Dendritic cell treated with granulocyte-macrophage colony-stimulating factor and Interleukin-4, amounts not matched to agents 40 ng/mL and 50 ng/mL, for 4 days (primary cell): ENCODE measurements around the gene ERICH6.

Source experiments
- H3K27ac Mint-ChIP-seq: one replicate; pipeline ENCODE4 v1.8.0; 2022; ENCODE audit warnings: mild to moderate bottlenecking, mixed read lengths
- H3K27me3 Mint-ChIP-seq: one replicate; pipeline ENCODE4 v1.8.0; 2022; ENCODE audit warnings: mild to moderate bottlenecking, mixed read lengths
- H3K36me3 Mint-ChIP-seq: one replicate; pipeline ENCODE4 v1.8.0; 2022; ENCODE audit warnings: low read depth, mixed read lengths
- H3K4me1 Mint-ChIP-seq: one replicate; pipeline ENCODE4 v1.8.0; 2022; ENCODE audit warnings: low read depth, mixed read lengths
- H3K4me3 Mint-ChIP-seq: one replicate; pipeline ENCODE4 v1.8.0; 2022; ENCODE audit warnings: mild to moderate bottlenecking, moderate library complexity, mixed read lengths
- H3K9me3 Mint-ChIP-seq: one replicate; pipeline ENCODE4 v1.8.0; 2022; ENCODE audit warnings: mixed read lengths
- intact Hi-C: fragments of 100-400 bp; cut with micrococcal nuclease; formaldehyde crosslinking; loops from one replicate; pipeline ENCODE4 v1.15.0; 2022

Gene ERICH6

DNA sequence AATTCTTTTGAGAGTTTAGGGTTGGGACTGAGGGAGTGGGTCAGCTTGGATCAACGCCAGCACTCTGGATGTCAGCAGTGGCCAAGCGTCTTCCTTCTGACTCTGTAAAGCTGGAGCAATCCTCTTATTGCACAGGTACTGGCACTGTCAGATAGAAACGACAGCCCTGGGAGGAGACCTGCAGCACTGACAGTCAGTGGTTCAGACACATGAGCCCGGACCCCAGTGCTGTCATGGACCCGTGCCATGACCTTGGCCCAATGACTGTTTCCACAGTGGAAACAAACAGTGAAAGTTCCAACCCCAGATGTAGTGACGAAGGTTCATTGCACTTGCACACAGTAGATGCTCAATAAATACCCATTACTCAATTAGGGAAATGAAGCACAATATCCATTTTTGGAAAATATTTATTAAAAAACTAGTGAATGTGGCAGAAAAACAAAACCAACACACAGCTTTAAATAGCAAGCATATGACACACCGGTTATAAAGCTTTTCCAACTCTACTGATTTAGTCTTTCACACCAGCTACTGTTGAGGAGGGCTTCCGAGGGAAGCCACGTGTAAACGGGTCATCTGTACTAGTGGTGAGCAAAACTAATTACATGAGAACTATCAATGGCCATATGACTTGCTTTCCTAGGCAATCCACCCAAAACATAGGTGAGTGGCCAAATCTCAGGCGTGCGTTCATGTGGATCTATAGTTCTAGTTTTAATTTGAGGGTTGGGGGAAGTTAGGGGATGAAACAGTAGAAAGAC lies 37.2 kb upstream of the ERICH6 start:
- Mint-ChIP-seq H3K36me3 (peaks cover 31% of the 10 kb centered on the region), H3K27ac (no peak overlapping the region), H3K9me3 (no peaks in the 10 kb centered on the region), H3K4me3 (no peak overlapping the region), H3K4me1 (peaks cover 32% of the 10 kb centered on the region), H3K27me3 (no peaks in the 10 kb centered on the region)
- intact Hi-C loops, result no loop called here

DNA sequence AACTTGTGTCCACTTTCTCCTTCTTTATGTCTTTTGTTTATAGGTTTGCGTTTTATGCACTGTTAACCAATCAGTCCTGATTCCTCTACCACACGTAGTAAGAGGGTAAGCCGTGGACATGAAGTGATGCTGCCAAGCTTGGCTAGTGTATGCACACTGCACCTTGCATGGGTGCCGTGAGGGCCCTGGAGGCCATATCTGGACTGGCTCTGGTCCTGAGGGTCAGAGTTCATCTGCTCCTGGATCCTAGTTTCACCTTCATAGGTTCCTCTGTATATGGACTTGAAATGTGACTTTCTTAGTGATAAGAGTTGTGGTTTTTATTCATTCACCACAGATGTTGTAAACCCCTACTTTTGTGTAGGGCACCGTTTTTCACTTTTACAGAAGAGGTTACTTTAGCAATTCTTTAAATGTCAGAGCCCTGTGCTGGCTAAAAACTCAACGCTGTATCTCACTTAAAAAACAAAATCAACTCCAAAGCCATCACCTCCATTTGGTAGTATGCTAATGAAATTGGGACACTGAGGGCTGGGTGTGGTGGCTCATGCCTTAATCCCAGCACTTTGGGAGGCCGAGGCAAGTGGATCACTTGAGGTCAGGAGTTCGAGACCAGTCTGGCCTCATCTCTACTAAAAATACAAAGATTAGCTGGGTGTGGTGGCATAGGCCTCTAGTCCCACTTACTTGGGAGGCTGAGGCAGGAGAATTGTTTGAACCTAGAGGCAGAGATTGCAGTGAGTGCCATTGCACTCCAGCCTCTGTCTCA lies 36.3 kb upstream of the ERICH6 start:
- intact Hi-C loops, result no loop called here
- peaks cover 26% of the 10 kb centered on the region for H3K4me1 Mint-ChIP-seq
- H3K9me3 Mint-ChIP-seq, result no peaks in the 10 kb centered on the region
- no peaks in the 10 kb centered on the region for H3K27me3 Mint-ChIP-seq
- no peak overlapping the region for H3K4me3 Mint-ChIP-seq
- H3K27ac Mint-ChIP-seq, result peak overlapping the region; percentile 39
- peaks cover 27% of the 10 kb centered on the region for H3K36me3 Mint-ChIP-seq

DNA sequence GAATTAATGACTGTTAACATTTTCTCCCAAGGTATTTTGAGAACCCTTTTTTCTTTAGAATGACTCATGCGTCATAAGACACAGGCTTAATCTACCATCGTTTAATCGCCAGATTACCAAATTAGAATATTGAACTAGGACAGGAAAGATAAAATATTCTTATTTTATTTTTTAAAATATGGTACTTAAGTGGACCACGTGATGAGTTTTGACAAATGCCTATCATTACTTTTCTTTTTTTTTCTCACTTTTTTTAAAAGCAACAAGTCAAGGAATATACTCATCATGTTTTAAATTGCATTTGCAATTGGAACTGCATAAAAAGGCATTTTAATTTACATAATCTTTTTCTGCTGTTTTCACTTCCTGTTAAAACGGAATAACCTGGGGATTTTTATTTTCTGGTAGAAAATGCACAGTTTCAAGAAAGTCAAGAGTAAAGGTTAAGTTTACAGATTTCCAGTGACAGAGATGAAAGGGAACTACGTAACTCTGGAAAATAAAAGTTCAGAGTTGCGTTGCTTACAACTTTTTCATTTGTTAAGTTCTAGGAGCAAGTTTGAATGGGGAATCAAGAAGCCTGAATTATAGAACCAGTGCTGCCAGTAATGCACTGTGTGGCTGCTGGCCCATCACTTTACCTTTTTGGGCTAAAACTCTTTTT lies 35.6 kb upstream of the ERICH6 start:
- H3K4me3 Mint-ChIP-seq, result no peak overlapping the region
- no peaks in the 10 kb centered on the region for H3K27me3 Mint-ChIP-seq
- H3K36me3 Mint-ChIP-seq, result peaks cover 27% of the 10 kb centered on the region
- peak overlapping the region; percentile 39 for H3K27ac Mint-ChIP-seq
- intact Hi-C loops, result no loop called here
- H3K9me3 Mint-ChIP-seq, result no peaks in the 10 kb centered on the region
- H3K4me1 Mint-ChIP-seq, result peaks cover 19% of the 10 kb centered on the region

DNA sequence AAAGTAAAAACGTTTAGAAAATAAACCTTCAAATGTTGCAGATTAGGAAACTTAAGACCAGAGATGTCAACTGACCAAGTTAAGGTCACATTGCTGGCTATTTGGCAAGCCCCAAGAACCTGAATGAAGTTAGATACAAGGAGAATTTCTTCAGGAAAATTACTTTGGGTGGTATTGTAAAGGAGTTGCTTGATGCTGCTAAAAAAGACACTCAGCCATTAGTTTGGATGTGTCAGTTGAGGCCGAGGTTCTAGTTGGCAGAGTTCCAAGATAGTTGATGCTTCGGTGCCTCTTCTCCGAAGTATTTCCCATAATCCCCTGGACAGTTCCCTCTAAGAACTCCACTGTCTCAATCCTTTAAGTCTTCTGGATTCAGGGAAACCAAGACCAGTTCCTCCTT lies 35.0 kb upstream of the ERICH6 start:
- Mint-ChIP-seq H3K4me1 (peaks cover 19% of the 10 kb centered on the region), H3K4me3 (no peak overlapping the region), H3K27ac (no peak overlapping the region), H3K36me3 (peaks cover 27% of the 10 kb centered on the region), H3K27me3 (no peaks in the 10 kb centered on the region), H3K9me3 (no peaks in the 10 kb centered on the region)
- intact Hi-C loops, result no loop called here

DNA sequence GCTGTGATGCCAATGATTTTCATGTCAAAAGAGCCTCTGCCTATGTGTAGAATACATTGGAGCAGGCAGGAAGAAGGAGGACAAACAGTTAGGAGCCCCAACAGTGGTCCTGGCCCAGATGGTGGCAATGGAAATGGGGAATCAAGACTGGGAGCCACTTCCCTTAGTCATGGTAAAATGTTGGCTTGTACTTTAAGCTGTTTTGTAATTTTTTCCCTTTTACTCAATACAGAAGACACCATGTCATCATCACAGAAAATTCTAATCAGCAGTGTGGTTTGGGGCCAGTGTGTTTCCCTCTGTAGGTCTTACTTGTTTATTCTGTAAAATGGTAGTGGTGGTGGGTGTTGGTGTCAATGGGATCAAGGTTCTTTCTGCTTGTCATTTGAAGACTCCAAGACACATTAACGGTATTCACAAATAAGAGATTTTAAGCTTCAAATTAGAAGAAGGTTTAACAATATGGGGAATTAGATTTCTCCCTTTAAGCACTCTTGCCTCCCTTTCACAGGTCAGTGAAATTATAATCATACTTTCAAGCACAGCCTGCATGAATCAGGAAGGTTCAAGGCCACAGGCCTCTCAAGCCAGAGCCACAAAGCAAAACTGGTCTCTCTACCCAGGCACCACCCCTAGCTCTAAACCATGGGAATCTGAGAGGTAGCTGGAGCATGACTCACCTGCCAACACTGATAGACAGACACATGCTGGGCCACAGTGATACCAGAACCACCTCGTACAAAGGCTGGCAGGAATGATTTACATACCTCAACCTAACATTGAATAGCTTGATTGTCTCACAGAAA lies 34.4 kb upstream of the ERICH6 start:
- no peak overlapping the region for H3K27ac Mint-ChIP-seq
- H3K9me3 Mint-ChIP-seq, result no peaks in the 10 kb centered on the region
- H3K27me3 Mint-ChIP-seq, result no peaks in the 10 kb centered on the region
- intact Hi-C loops, result no loop called here
- peaks cover 27% of the 10 kb centered on the region for H3K36me3 Mint-ChIP-seq
- H3K4me3 Mint-ChIP-seq, result no peak overlapping the region
- peaks cover 19% of the 10 kb centered on the region for H3K4me1 Mint-ChIP-seq

DNA sequence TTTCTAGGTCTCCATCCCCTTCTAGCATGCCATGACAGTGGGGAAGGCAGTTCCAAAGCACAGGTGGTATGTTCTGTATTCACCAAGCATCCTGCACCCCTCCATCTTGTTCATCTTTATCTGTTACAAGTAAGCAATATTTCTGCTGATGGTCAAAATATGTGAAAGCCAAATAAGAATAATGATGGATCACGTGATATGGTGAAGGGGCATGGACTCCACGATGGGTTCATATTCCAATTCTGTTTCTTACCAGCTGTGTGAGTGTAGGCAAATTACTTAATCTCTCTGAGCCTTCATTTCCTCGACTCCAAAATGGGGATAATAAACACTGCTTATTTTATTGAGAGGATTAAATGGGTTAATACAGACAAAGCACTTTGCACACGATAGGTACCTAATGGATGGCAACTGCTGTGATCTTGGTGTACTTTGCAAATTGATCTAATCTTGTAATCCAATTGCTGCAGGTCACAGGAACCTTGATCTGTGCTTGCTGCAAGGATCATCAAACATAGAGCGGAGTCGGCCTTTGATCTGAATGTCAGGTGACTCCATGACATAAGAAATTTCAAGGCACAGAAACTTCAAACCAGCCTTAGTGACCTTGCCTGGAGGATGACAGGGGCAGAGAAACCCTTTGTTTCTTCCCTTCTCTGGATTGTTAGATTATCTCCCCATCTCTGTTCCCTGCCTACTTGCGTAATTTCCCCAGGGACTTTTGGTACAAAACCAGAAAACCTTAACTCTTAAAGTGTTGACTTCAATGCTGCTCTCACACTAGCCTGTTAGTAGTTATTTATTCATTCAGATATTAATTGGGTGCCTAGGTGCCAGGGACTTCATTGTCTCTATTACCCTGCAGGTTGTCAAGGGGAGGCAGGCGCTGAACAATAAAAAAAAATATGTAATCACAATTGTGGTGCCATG lies 33.4 kb upstream of the ERICH6 start:
- H3K4me1 Mint-ChIP-seq, result peaks cover 19% of the 10 kb centered on the region
- H3K27ac Mint-ChIP-seq, result no peak overlapping the region
- peaks cover 20% of the 10 kb centered on the region for H3K36me3 Mint-ChIP-seq
- intact Hi-C loops, result no loop called here
- no peaks in the 10 kb centered on the region for H3K27me3 Mint-ChIP-seq
- H3K9me3 Mint-ChIP-seq, result no peaks in the 10 kb centered on the region
- H3K4me3 Mint-ChIP-seq, result no peak overlapping the region

DNA sequence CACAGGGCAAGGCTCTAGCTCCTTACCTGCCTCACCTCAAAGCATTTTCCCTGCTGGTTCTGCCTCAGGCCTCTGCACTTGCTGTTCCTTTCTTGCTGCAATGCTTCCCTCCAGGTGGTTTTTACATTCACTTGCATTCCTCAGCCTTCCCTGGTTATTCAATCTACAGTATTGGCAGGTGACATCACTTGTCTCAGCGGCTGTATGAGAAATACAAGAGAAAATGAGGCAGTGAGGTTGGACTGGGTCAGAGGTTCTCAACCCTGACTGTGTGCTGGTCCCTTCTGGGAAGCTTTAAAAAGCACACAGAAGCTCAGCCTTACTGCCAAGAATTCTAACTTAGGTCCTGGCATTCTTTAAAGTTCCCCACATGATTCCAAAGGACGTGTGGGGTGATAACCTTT lies 32.6 kb upstream of the ERICH6 start:
- intact Hi-C loops, result no loop called here
- Mint-ChIP-seq H3K27me3 (no peaks in the 10 kb centered on the region), H3K27ac (no peak overlapping the region), H3K4me1 (peaks cover 19% of the 10 kb centered on the region), H3K9me3 (no peaks in the 10 kb centered on the region), H3K4me3 (no peak overlapping the region), H3K36me3 (peaks cover 12% of the 10 kb centered on the region)

DNA sequence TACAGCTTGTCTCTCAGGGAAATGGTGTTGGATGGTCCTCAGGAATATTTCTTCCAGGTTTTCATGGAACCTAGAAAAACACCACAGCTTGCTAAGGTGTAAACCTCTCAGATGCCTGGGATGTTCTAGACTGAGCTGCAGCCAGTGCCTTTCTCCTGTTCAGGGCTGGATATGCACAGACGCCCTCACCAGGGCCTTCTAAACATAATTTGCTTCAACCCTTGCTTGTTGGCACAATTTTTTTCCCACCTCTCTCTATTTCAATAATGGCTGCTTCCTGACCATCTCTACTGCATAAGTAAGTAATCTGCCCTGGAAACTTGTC lies 31.0 kb upstream of the ERICH6 start:
- peaks cover 17% of the 10 kb centered on the region for H3K4me1 Mint-ChIP-seq
- no peaks in the 10 kb centered on the region for H3K36me3 Mint-ChIP-seq
- no peak overlapping the region for H3K4me3 Mint-ChIP-seq
- intact Hi-C loops, result no loop called here
- no peaks in the 10 kb centered on the region for H3K27me3 Mint-ChIP-seq
- H3K27ac Mint-ChIP-seq, result no peak overlapping the region
- no peaks in the 10 kb centered on the region for H3K9me3 Mint-ChIP-seq

DNA sequence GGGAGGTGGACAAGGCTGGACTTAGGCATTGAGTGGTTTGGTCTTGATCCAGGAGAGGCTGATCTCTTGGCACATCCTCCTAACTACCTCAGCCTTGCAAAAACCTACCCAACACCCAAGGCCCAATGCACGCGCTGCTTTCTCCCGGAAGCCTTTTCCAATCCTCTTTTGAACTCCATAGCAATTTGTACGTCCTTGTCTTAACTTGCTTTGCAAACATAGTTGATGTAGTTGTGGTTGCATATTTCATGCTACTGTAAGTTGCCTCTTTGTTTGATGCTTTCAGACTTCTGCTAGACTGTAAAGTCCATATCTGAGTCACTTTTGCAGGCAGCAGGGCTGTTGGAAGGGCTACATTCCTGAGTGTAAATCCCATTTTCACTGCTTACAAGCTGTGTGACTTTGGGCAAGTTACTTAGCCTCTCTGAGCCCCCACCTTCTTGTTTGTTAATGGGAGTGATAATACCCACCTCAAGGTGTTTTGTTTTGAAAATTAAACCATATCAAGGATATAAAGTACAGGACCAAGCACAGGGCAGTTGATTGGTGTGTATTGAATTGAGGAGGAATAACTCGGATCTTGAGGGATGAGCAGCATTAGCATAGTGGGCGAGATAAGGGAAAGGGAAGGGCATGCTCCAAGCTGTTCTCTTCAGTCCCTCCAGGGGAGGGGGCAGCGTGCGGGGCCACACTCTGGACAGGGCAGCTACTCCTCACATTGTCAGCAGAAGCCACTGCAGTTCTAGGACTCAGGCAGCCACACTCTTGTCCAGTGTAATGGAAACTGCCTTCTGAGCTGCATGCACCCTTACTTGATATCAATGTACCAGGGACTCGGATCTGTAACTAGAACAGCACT lies 30.4 kb upstream of the ERICH6 start:
- peaks cover 12% of the 10 kb centered on the region for H3K4me1 Mint-ChIP-seq
- no peaks in the 10 kb centered on the region for H3K27me3 Mint-ChIP-seq
- no peak overlapping the region for H3K4me3 Mint-ChIP-seq
- no peak overlapping the region for H3K27ac Mint-ChIP-seq
- no peaks in the 10 kb centered on the region for H3K9me3 Mint-ChIP-seq
- no peaks in the 10 kb centered on the region for H3K36me3 Mint-ChIP-seq
- intact Hi-C loops, result no loop called here

DNA sequence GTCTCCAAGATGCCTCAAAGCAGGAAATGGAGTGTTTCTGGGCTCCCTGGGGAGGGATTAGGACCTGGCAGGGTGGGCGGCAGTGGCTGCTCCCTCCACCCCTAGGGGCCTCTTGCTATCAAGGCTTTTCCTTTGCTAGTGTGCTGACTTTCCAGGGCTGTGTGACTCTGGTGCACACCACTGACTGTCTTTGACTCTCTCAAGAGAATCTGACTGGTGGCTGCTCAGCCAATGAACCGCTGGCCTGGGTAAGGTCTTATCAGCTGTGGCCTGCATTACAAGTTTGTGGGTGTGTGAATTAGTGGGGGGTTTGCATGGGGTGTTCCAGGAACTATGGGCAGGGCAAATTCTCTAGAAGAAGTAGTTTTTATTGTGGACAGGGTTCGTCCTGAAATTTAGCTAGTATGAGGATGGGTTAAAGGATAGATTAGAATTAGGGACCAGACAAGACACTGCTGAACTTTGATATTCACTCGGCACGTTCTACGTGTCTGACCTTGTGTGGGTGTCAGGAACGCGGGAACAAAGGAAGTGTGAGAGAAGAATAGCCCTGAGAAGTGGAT lies 29.7 kb upstream of the ERICH6 start:
- peaks cover 12% of the 10 kb centered on the region for H3K4me1 Mint-ChIP-seq
- H3K27me3 Mint-ChIP-seq, result no peaks in the 10 kb centered on the region
- intact Hi-C loops, result no loop called here
- H3K36me3 Mint-ChIP-seq, result no peaks in the 10 kb centered on the region
- no peak overlapping the region for H3K27ac Mint-ChIP-seq
- no peaks in the 10 kb centered on the region for H3K9me3 Mint-ChIP-seq
- no peak overlapping the region for H3K4me3 Mint-ChIP-seq

DNA sequence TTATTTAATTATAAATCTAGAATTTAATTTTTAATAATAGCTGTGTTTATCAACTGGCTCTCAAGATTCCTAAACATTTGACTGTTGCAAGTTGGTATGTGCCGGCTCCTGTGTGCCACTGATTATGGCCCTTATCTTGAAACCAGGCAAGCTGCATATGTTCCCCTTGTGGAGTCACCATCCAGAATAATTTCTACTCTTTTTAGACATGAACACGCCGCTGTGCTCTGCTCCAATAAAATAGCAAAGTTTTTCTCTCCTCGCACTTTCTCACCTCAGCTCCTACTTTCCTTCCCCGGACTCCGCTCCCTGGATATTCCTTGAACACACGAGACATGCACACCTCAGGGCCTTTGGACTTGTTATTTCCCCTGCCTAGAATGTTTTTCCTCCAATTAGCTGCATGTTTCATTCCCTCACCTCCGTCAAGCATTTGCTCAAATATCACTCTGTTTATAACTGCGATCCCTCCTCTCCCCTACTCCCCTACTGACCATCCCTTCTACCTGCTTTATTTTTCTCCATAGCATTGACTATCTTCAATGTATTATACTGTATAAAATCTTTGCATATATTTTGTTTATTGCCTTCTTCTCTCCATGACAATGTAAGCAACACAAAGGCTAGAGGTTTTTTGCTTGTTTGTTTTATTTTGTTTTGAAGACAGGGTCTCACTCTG lies 26.1 kb upstream of the ERICH6 start:
- no peak overlapping the region for H3K27ac Mint-ChIP-seq
- no peaks in the 10 kb centered on the region for H3K27me3 Mint-ChIP-seq
- H3K9me3 Mint-ChIP-seq, result no peaks in the 10 kb centered on the region
- H3K36me3 Mint-ChIP-seq, result no peaks in the 10 kb centered on the region
- intact Hi-C loops, result no loop called here
- no peak overlapping the region for H3K4me3 Mint-ChIP-seq
- peaks cover 13% of the 10 kb centered on the region for H3K4me1 Mint-ChIP-seq
